Caco-2 (cell line): ENCODE data around the gene CCDC85C. TPM values are rescaled to one million over a fixed set of nuclear protein-coding genes. Genes with fewer than 3 reads are reported as not detected.

Experiments
- BruUV-seq: library from RNA; stranded (reverse); fragments of 400-500 nt; replicated peaks from 2 replicates; lab custom pipeline; 2021; lab: Mats Ljungman, UMichigan
- CTCF ChIA-PET: fragments of 300-600 bp; sonication (Branson Sonifier 250); formaldehyde crosslinking; loops from one replicate; lab custom pipeline; 2022; ENCODE audit warnings: antibody characterized with exemption; lab: Charles Lee
- POLR2A ChIA-PET: fragments of 300-600 bp; sonication (Branson Sonifier 250); formaldehyde crosslinking; loops from one replicate; lab custom pipeline; 2022; ENCODE audit warnings: antibody characterized with exemption; lab: Charles Lee
- DNase-seq, 2 experiments: peaks; one replicate each; pipeline versions ENCODE4 v3.0.0 to v3.0.0-alpha.2; 2020 to 2022
- H3K27me3 ChIP-seq: replicated peaks from 2 replicates; pipeline ENCODE4 v1.6.0; 2011; ENCODE audit warnings: low read length; ENCODE audit not compliant: control insufficient read depth, insufficient read depth
- H3K36me3 ChIP-seq: 2 replicates; pipeline ENCODE4 v1.5.1; 2011; ENCODE audit warnings: low read length; ENCODE audit not compliant: control insufficient read depth, insufficient read depth
- H3K4me1 ChIP-seq: fragments of 250-450 bp; sonication (Bioruptor Pico); 2 replicates; pipeline ENCODE4 v1.5.1; 2020; ENCODE audit warnings: mild to moderate bottlenecking
- H3K4me3 ChIP-seq: 2 replicates; pipeline ENCODE4 v1.5.1; 2011; ENCODE audit warnings: low read depth, mild to moderate bottlenecking, control low read depth, low read length
- H3K9me3 ChIP-seq: fragments of 250-450 bp; sonication (Bioruptor Pico); 2 replicates; pipeline ENCODE4 v1.5.1; 2020; ENCODE audit warnings: mild to moderate bottlenecking, moderate library complexity
- H3K27ac Mint-ChIP-seq: one replicate; pipeline ENCODE4 v1.8.0; 2022; ENCODE audit warnings: mixed read lengths; ENCODE audit not compliant: unreplicated experiment
- H3K27me3 Mint-ChIP-seq: one replicate; pipeline ENCODE4 v1.8.0; 2022; ENCODE audit warnings: mixed read lengths; ENCODE audit not compliant: insufficient read depth, unreplicated experiment
- H3K36me3 Mint-ChIP-seq: one replicate; pipeline ENCODE4 v1.8.0; 2022; ENCODE audit warnings: mild to moderate bottlenecking, mixed read lengths; ENCODE audit not compliant: insufficient read depth, unreplicated experiment
- H3K4me1 Mint-ChIP-seq: one replicate; pipeline ENCODE4 v1.8.0; 2022; ENCODE audit warnings: low read depth, mixed read lengths; ENCODE audit not compliant: unreplicated experiment
- H3K4me3 Mint-ChIP-seq: one replicate; pipeline ENCODE4 v1.8.0; 2022; ENCODE audit warnings: mild to moderate bottlenecking, moderate library complexity, mixed read lengths; ENCODE audit not compliant: unreplicated experiment
- H3K9me3 Mint-ChIP-seq: one replicate; pipeline ENCODE4 v1.8.0; 2022; ENCODE audit warnings: mixed read lengths; ENCODE audit not compliant: unreplicated experiment
- intact Hi-C: fragments of 100-400 bp; cut with micrococcal nuclease; formaldehyde crosslinking; loops from one replicate; pipeline ENCODE4 v1.10.0; 2022; ENCODE audit not compliant: unreplicated experiment
- total RNA-seq: library from RNA; stranded (reverse); gene quantifications from 2 replicates; pipeline ENCODE4 v1.2.3, GENCODE V29; 2022
- TF ChIP-seq, protein P1 (sequence below), 2 experiments: fragments of 200-600 bp in 1 of 2; IDR thresholded peaks; 1 replicate in 1 of 2; 2 replicates in 1 of 2; pipeline versions ENCODE4 v1.5.1 to v1.8.0; 2011 to 2022; ENCODE audit warnings: antibody characterized with exemption in 1 of 2, control low read depth in 1 of 2, inconsistent platforms in 1 of 2, low read depth in 1 of 2, low read length in 1 of 2, mild to moderate bottlenecking in 1 of 2, moderate library complexity in 1 of 2; ENCODE audit not compliant: insufficient read depth in 1 of 2, severe bottlenecking in 1 of 2, unreplicated experiment in 1 of 2

CCDC85C gene
- total RNA-seq, 1 experiment from 2014 or later: 76.2 TPM

GRCh38 chr14:99473458-99473857 is 130.5 kb downstream of the CCDC85C start:
- Mint-ChIP-seq H3K4me1 (peaks cover 38% of the 10 kb centered on the region), H3K36me3 (no peaks in the 10 kb centered on the region), H3K9me3 (no peaks in the 10 kb centered on the region), H3K27me3 (no peaks in the 10 kb centered on the region), H3K27ac (no peak overlapping the region), H3K4me3 (no peak overlapping the region)
- ChIA-PET CTCF (no interaction called here), POLR2A (no interaction called here)
- Histone ChIP-seq H3K36me3 (no peaks in the 10 kb centered on the region), H3K9me3 (no peaks in the 10 kb centered on the region), H3K27me3 (no peaks in the 10 kb centered on the region), H3K4me1 (peaks cover 20% of the 10 kb centered on the region), H3K4me3 (no peak overlapping the region)
- BruUV-seq: no TSS peak
- DNase-seq: no peak
- intact Hi-C loops: no loop called here
- TF ChIP-seq, protein P1, sequence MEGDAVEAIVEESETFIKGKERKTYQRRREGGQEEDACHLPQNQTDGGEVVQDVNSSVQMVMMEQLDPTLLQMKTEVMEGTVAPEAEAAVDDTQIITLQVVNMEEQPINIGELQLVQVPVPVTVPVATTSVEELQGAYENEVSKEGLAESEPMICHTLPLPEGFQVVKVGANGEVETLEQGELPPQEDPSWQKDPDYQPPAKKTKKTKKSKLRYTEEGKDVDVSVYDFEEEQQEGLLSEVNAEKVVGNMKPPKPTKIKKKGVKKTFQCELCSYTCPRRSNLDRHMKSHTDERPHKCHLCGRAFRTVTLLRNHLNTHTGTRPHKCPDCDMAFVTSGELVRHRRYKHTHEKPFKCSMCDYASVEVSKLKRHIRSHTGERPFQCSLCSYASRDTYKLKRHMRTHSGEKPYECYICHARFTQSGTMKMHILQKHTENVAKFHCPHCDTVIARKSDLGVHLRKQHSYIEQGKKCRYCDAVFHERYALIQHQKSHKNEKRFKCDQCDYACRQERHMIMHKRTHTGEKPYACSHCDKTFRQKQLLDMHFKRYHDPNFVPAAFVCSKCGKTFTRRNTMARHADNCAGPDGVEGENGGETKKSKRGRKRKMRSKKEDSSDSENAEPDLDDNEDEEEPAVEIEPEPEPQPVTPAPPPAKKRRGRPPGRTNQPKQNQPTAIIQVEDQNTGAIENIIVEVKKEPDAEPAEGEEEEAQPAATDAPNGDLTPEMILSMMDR (IDR thresholded peaks at IDR 0.05; ENCODE audit: insufficient read depth in 1 of 2, low read depth in 1 of 2, low read length in 1 of 2, severe bottlenecking in 1 of 2, unreplicated experiment in 1 of 2): no peak

- Mint-ChIP-seq H3K4me1 (peaks cover 35% of the 10 kb centered on the region), H3K27me3 (no peaks in the 10 kb centered on the region), H3K36me3 (no peaks in the 10 kb centered on the region), H3K27ac (no peak overlapping the region), H3K4me3 (no peak overlapping the region), H3K9me3 (no peaks in the 10 kb centered on the region)
- no peak for DNase-seq
- H3K9me3 ChIP-seq: no peaks in the 10 kb centered on the region
- POLR2A ChIA-PET: no interaction called here
- H3K27me3 ChIP-seq: no peaks in the 10 kb centered on the region
- no peak overlapping the region for H3K4me3 ChIP-seq
- CTCF ChIA-PET: no interaction called here
- H3K4me1 ChIP-seq: peaks cover 20% of the 10 kb centered on the region
- no peaks in the 10 kb centered on the region for H3K36me3 ChIP-seq
- intact Hi-C loops: no loop called here
- BruUV-seq: no TSS peak
- TF ChIP-seq, protein P1 (IDR thresholded peaks at IDR 0.05; ENCODE audit: insufficient read depth in 1 of 2, low read depth in 1 of 2, low read length in 1 of 2, severe bottlenecking in 1 of 2, unreplicated experiment in 1 of 2): no peak
Measured at GRCh38 chr14:99472937-99473336, 131.1 kb downstream of the CCDC85C start.

- no TSS peak for BruUV-seq
- ChIA-PET CTCF (no interaction called here), POLR2A (interaction anchor here (0.8 kb wide), 1 partner anchor 9 kb away, joined by 4 read pairs; the partner anchor contains the start of genes CCNK and SETD3)
- H3K9me3 Mint-ChIP-seq: no peaks in the 10 kb centered on the region
- Histone ChIP-seq H3K4me3 (no peak overlapping the region), H3K36me3 (no peaks in the 10 kb centered on the region), H3K4me1 (peaks cover 14% of the 10 kb centered on the region), H3K9me3 (no peaks in the 10 kb centered on the region), H3K27me3 (no peaks in the 10 kb centered on the region)
- no peaks in the 10 kb centered on the region for H3K27me3 Mint-ChIP-seq
- no peak overlapping the region for H3K4me3 Mint-ChIP-seq
- peaks cover 34% of the 10 kb centered on the region for H3K4me1 Mint-ChIP-seq
- DNase-seq: no peak
- peaks cover under 1% of the 10 kb centered on the region for H3K36me3 Mint-ChIP-seq
- no peak overlapping the region for H3K27ac Mint-ChIP-seq
- TF ChIP-seq, protein P1 (IDR thresholded peaks at IDR 0.05; ENCODE audit: insufficient read depth in 1 of 2, low read depth in 1 of 2, low read length in 1 of 2, severe bottlenecking in 1 of 2, unreplicated experiment in 1 of 2): no peak
- intact Hi-C loops: no loop called here
Measured at GRCh38 chr14:99471731-99472130, 132.3 kb downstream of the CCDC85C start.
